HG03469 (cell line): Measurements from ENCODE around the gene SLC39A11.

Experiments used
- ATAC-seq: cut with Tn5 transposase; IDR thresholded peaks from one replicate; pipeline ENCODE4 v1.9.1; 2021; ENCODE audit warnings: mild to moderate bottlenecking, moderate library complexity, moderate number of reproducible peaks; ENCODE audit not compliant: unreplicated experiment

The SLC39A11 gene

DNA sequence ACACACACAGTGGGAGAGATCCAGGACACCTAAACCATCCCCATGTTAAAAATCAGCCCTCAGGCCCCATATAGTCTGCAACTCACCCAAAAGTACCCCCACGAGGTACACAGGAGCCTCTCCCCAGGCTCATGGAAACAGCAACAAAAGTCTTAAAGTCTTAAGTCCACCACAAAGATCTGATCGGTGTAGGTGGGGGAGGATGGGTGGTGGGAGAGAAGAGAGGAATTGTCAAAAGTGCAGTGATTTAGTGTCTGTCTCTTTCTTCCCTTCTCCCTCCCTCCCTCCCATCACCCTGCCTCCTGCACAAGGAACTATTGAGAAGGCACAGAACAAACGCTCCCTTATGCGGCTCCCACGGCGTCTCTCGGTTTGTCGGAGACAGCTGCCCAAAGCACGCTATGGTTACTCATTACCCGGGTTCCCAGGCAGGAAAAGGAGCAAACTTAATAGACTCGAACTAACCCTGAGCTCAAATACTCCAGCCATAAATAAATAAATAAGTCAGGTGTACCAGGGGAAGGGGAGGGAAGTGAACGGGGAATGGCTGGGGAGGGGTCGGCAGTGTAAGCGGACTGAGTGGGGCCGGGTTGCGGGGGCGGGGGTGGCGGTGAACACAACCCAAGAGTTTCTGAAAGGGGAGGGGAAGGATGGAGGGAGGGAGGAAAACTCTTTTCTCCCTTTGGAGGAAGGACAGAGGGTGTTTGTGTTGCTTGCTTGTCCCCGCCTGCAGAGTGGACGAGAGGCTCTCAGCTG, 477.4 kb downstream of the SLC39A11 start:
- no peak for ATAC-seq

DNA sequence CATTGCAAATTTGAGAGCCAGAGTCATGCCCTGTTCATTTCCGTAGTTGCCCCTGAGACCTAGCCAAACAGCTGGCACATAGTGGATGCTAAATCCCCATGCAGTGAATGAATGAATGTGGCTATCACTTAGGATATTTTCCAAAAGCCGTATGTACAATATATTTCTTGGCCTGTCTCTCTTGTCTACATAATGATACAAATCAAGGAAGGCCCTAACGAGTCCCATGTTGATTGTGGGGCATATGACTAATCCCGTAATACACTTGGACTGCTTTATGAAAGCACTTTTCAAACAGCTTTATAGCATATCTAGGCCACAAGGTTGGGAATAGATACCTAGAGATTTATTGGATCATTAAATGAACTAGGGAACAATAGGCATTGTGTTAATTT, 478.0 kb downstream of the SLC39A11 start:
- ATAC-seq, result no peak

DNA sequence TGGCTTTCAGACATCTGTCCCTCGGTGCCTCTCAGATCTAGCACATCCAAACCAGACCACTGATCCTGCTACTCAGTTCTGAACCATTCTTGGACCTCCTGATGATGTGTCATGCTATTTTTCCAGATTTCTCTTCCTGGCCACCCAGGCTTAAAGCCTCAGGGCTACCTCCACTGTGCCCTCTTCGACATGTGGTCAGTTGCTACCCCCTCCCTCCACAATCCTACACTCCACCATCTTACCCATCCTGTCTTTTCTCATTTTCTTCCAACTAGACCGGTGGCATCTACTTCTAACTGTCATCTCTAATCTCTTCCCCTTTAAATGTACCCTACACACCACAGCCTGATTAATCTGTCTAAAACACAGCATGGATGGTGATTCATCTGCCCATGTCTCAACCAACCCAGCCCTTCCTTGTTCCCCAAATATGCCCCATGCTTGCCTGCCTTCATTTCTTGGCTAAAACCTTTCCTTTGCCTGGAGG, 478.6 kb downstream of the SLC39A11 start:
- no peak for ATAC-seq

DNA sequence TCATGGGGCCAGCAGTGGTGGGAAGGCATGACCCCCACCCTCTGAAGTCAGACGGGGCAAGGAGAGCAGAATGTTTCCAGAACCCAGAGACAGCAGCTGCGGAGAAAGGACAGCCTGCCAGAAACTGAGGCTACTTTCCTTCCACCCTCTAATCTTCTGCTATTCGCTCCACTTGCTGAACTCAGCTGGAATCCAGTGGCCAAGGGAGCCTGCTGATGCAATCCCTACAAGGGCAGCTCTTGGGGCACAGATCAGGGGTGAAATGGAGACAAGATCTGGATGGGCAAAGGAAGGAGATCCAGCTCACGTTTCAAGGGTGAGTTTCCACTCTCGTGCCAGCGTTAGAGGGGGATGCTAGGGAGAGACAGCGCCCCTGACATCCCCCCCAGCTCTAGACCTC, 479.1 kb downstream of the SLC39A11 start:
- no peak for ATAC-seq

DNA sequence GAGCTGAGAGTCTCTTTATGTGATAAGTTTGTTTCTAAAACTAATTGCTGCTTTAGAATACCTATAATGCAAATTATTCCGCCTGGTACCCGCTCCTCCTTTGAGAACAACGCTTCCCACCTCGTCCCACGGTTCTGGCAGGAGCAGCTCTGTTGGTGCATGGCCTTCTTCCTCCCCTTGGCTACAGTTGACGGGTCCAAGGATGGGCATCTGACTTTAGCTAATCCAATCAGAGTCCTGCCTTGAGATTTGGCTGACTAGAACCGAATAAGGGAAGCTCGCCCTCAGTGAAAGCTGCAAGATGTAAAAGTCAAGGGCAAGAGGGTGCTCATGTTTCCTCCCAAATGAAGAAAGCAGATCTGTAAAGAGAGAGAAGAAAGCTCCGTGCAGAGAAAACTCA, 481.3 kb downstream of the SLC39A11 start:
- ATAC-seq, result no peak

DNA sequence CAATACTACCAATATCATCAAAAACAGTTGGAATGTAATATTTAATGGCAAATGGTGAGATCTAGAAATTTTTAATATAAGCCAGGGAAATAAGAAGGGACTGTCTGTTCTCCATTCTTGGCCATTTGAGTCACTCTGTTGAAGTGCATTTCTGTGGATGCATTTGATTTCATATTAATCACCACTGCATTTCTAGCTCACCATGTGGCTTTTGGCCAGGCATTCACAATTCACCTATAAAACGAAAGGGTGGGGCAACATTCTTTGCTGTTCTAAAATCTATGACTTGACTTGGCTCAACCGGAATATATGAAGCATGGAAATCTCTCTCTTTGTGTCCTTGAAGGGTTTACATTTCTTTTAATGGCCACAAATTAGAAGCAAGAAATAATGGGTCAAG, 483.0 kb downstream of the SLC39A11 start:
- ATAC-seq, result no peak

DNA sequence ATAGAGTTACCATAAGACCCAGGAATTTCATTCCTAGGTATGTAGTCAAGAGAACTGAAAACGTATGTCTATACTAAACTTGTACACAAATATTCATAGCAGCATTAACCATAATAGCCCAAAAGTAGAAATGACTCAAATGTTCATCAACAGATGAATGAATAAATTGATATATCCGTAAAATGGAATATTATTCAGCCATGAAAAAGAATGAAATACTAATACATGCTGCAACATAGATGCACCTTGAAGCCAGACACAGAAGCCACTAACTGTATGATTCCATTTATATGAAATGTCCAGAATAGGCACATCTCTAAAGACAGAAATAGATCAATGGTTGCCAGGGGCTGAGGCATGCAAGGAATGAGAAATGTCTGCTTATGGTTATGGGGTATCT, 484.1 kb downstream of the SLC39A11 start:
- ATAC-seq, result no peak

DNA sequence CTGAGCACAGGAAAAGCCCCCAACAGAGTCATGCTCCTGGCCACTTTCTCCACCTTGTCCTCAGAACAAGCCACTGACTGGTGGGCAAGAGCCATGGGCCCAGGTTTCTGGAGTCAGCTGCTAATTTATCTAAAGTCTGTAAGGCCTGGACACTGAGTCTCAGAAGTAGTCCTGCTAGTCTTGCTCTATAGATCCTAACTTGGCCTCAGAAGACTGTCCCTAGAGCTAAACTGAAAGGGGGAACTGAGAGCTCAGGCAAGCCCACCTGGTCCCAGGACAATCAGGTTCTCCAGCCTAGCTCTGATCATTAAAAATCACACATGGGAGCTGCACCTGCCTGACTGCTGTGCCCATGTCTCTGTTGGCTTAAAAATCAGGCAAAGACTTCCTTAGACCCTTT, 485.8 kb downstream of the SLC39A11 start:
- ATAC-seq, result no peak

DNA sequence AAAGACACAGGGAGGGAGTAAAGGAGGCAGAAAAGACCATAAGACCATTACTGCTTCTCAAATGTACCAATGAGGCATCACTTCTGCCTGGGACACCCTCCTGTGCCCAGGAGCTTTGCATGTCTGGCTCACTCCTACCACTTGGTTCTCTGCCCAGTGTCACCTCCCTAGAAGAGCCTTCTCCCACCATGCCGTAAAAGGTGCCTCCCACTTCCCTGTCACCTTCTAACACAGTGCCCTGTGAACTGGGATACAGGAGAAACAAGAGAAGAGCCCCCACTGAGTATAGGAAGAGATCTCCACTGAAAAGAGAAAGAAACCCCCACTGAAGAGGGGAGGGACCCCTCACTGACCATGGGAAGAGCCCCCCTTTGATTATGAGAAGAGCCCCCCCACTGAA, 486.9 kb downstream of the SLC39A11 start:
- no peak for ATAC-seq

DNA sequence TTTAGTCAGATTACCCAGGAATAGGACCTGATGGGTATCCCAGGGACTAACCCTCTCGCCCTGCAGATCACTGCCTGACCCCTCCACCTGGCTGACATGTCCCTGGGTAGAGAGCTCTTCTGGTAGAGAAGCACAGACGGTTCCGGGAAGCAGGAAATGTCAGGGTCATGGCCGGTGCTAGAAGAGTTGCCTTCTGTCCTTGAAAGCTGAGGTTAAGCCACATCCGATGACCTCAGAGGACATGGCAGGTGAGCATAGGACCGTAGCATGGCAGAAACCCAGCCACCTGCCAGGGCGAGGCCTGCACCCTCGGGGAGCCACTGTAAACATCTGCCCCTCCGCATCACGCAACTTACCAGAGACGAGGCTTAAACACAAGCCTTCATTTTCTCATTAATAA, 488.0 kb downstream of the SLC39A11 start:
- ATAC-seq, result no peak

DNA sequence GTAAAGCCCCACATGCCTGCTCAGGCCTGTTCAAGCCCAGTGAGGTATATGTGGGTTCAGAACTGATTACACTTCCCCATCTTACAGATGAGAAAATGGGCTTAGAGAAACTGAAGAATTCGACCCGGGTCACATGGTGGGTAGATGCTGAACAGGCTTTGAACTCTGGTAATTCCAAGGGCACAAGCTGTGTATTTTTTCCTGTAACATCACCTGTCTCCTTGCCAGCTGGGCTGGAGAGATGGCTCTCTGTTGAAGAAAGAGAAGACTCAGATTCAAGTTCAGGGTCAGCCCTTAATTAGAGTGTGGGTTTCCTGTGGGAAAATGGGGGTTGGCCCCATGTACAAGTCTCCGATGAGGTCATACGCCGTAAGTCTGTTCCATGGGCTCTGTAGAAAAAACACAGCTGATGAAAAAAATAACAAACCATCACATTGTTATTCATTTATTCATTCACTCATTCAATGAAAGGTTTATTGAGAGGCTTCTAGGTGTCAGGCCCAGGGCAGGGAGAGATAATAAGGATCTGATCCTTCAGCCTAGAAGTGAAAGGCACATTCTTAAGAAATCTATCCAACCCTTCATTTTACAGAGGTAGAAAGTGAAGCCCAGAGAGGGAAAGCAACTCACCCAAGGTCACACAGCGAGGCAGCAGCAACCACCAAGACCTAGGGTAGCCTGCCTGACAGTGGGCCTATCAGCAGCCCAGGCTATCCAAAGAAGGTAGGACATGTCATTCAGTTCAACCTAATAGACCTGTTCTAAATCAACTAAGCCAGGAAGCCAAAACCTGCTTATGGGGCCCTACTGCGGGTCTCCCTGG, 488.9 kb downstream of the SLC39A11 start:
- no peak for ATAC-seq

DNA sequence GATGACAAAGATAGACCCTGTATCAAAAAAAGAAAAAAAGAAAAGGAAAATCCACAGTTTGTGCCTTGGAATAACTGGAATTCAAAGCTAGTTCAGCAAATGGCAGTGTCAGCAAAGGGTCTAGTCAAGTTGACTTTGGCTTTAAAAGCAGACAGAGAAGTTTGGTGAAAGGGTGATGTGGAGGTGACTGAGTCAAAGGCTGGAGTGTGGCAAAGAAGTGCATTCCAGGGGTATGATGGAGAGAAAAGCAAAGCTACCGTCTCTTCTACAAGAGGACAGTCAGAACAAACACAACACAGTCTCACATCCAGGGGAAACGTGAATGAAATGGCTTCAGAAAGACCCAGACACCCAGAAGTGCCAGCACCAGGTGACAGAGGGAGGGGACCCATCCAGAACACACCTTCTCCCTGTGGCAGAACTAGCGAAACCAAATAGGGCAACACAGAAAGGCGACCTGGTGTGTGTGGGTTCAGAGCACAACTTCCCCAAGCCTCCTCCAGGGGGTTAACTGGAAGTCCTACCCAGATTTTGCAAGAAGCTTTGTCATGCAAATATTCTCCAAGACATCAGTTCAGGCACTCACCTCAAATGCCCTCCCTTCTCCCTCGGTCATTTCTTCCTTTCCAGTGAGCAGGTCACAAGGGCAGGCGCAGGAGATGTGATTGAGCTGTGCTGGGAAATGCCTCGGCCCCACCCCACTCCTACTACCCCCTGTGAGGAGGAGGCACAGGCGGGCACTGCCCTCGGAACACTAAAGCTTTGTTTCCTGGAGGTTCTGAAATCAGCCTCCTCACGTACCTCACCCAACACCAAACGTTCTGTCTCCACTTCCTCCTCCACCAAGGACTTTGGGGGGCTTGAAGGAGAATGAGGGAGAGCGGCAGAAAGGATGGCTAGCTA, 489.7 kb downstream of the SLC39A11 start:
- ATAC-seq, result no peak

DNA sequence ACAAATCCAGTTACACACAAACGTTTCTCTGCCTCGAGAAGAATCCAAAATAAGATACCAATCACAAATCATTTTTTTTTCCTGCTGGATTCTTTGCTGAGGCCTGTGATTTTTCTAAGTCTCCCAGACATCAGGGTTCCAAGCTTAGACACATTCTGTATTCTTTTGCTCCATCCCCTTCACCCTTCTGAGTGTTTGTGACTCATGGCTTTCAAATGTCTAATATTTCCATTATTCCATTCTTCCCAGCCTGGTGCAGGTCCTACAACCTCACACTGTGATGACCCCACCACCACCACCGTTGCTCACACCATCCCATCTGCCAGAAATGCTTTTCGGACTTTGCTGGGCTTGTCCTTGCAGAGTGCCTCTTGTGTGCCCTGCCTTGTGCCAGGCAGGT, 491.6 kb downstream of the SLC39A11 start:
- no peak for ATAC-seq

DNA sequence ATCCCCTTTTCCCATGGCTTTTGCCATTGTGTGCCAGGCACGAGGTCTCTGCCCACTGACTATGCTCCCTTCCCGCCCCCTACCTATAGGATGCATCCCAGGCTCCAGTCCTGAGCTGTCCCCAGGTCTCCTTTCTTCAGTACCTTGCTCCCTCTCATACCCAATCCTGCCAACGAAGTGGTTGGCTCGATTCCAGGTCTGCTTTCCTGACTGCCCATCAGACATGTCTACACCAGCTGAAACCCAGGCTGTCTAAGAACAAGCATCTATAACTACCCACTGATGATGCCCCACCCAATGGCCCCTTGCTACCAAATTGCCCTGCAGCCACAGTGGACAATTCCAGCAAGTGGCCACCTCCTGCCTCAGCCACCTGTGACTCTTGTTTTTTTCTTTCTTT, 492.6 kb downstream of the SLC39A11 start:
- ATAC-seq, result no peak

DNA sequence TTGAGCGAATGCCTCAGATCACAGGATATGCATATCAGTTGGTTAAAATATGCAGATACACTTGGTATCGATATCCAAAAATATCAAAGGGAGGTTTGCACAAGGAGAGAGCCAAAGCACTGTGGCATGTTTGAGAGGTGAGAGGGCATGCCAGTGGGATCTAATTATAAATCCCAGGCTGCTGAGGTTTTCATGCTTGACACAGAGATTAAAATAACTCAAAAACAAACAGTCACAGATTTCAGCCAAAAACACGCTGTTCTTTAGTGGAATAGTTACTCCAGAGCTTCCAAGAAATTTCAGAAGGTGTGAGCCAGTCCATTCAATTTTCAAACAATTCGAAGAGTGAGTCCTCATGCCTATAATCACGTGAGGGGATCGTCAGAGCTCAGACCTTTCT, 493.8 kb downstream of the SLC39A11 start:
- no peak for ATAC-seq

DNA sequence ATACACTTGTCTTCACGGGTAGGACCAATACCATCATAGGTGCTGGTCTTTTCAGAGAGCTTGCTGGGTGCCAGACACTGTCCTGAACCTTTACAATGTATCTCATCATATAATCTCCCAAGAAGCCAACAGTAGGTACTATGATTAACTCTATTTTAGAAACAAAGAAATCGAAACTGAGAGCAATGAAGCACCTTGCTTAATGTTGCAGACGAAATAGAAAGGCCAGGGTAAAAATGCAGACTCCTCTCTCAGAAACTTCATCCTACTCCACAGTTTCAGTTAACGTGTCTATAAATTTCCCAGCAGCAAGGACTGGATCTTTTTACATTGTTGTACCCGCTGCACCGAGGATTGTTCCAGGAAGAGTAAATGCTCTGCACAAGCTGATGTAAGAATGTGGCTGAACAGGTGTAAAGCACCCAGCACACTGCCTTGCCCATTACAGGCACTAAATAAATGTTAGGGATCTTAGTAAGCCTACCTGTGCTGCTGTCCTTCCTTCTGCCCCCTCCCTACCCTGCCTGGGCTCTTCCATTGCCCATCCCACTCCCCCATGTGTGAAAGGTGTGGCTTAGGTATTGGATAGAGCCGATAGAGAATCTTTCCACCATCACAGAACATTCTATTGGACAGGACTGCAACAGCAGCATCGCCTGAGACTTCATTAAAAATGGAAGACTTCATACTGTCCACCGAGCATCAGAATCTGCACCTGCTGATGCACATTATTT, 495.0 kb downstream of the SLC39A11 start:
- ATAC-seq, result no peak
